HEK293T (cell line): Measurements from ENCODE around the gene LCN12.

Experiments
- ARNT ChIP-seq: fragments of 450-650 bp; IDR thresholded peaks from 2 replicates; pipeline ENCODE4 v1.6.1; 2017; ENCODE audit warnings: mild to moderate bottlenecking
- BHLHE40 ChIP-seq: fragments of 450-650 bp; IDR thresholded peaks from 2 replicates; pipeline ENCODE4 v1.6.1; 2016; ENCODE audit warnings: mild to moderate bottlenecking, moderate library complexity, borderline replicate concordance
- ELF4 ChIP-seq: fragments of 450-650 bp; IDR thresholded peaks from 2 replicates; pipeline ENCODE4 v1.6.1; 2017; ENCODE audit warnings: antibody characterized with exemption
- FOXA1 ChIP-seq: fragments of 450-650 bp; IDR thresholded peaks from 2 replicates; pipeline ENCODE4 v1.6.1; 2016; ENCODE audit warnings: mild to moderate bottlenecking
- FOXK2 ChIP-seq: fragments of 450-650 bp; IDR thresholded peaks from 2 replicates; pipeline ENCODE4 v1.6.1; 2016; ENCODE audit warnings: mild to moderate bottlenecking
- HDGF ChIP-seq: fragments of 450-650 bp; IDR thresholded peaks from 2 replicates; pipeline ENCODE4 v1.6.1; 2017; ENCODE audit warnings: antibody characterized with exemption, borderline replicate concordance
- NFRKB ChIP-seq: fragments of 450-650 bp; IDR thresholded peaks from 2 replicates; pipeline ENCODE4 v1.6.1; 2016; ENCODE audit warnings: mild to moderate bottlenecking, moderate library complexity
- SP1 ChIP-seq: fragments of 450-650 bp; IDR thresholded peaks from 2 replicates; pipeline ENCODE4 v1.6.1; 2017
- SUZ12 ChIP-seq: fragments of 450-650 bp; IDR thresholded peaks from 2 replicates; pipeline ENCODE4 v1.6.1; 2016; ENCODE audit warnings: mild to moderate bottlenecking
- TARDBP ChIP-seq: fragments of 450-650 bp; IDR thresholded peaks from 2 replicates; pipeline ENCODE4 v1.6.1; 2016
- ZNF384 ChIP-seq: fragments of 450-650 bp; IDR thresholded peaks from 2 replicates; pipeline ENCODE4 v1.6.1; 2016

DNA sequence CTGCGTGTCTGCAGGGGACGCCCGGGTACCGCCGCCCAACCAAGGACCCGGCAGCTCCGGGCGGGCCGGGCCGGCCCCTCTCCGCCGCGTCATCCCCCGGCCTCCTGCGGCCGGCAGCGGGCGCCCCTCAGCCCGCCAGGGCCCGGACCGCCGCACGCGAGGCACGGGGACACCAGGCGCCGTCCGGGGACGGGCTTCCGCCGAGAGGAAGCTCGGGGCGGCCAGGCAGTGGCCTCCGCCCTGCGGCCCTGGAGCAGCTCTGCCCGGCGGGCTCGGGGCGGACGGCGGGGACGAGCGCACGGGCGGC lies 7.9 kb upstream of the LCN12 start:
- TF ChIP-seq TARDBP (no peak), FOXK2 (no peak), HDGF (no peak), ARNT (no peak; the same call in 1 of the 2 replicates), FOXA1 (no peak), ELF4 (no peak), BHLHE40 (no peak), SP1 (no peak), ZNF384 (no peak), NFRKB (no peak), SUZ12 (no peak)
